B cell (primary cell): ENCODE results near the gene IFNLR1. TPM values are rescaled to one million over a fixed set of nuclear protein-coding genes. Genes with fewer than 3 reads are reported as not detected.

Experiments used
- ATAC-seq: fragments of 200-7000 bp; cut with Tn5 transposase; one replicate; pipeline ENCODE4 v1.10.0; 2021; ENCODE audit warnings: low read depth, mild to moderate bottlenecking, moderate number of reproducible peaks, moderate library complexity
- CTCF ChIA-PET: fragments of 350-600 bp; sonication (Branson Sonifier 250); formaldehyde crosslinking; loops from one replicate; lab custom pipeline; 2021; ENCODE audit warnings: antibody characterized with exemption, inconsistent platforms; lab: Charles Lee
- POLR2A ChIA-PET: fragments of 350-600 bp; sonication (Branson Sonifier 250); formaldehyde crosslinking; loops from one replicate; lab custom pipeline; 2021; ENCODE audit warnings: antibody characterized with exemption; lab: Charles Lee
- DNase-seq: peaks from one replicate; pipeline ENCODE4 v3.0.0; 2013
- H2AFZ ChIP-seq: 2 replicates; pipeline ENCODE4 v1.6.1; 2012; ENCODE audit warnings: mild to moderate bottlenecking, low read depth, low read length; ENCODE audit not compliant: insufficient read depth, poor library complexity, severe bottlenecking
- H3K27ac ChIP-seq, 2 donors: 1 replicate in 1 of 2; 2 replicates in 1 of 2; pipeline ENCODE4 v1.5.1; 2012 to 2013; ENCODE audit warnings: low read length in 2 of 2, mild to moderate bottlenecking in 2 of 2, moderate library complexity in 1 of 2
- H3K27me3 ChIP-seq, 4 experiments: fragments of 200-600 bp in 1 of 4; sonication (generic) in 1 of 4; replicated peaks in 1 of 4; 1 replicate in 2 of 4; 2 replicates in 2 of 4; pipeline versions ENCODE4 v1.6.1 to v1.7.0; 2013 to 2016; ENCODE audit warnings: low read length in 3 of 4, mild to moderate bottlenecking in 2 of 4, mixed read lengths in 1 of 4, moderate library complexity in 1 of 4; ENCODE audit not compliant: insufficient read depth in 4 of 4, control insufficient read depth in 3 of 4; ENCODE audit errors: control extremely low read depth in 1 of 4
- H3K36me3 ChIP-seq, 2 experiments: replicated peaks in 1 of 2; 1 replicate in 1 of 2; 2 replicates in 1 of 2; pipeline versions ENCODE4 v1.6.1 to v1.7.1; 2013; ENCODE audit warnings: low read length in 1 of 2; ENCODE audit not compliant: insufficient read depth in 2 of 2, control insufficient read depth in 1 of 2; ENCODE audit errors: control extremely low read depth in 1 of 2, extremely low read depth in 1 of 2
- H3K4me1 ChIP-seq, 2 donors: fragments of 200-600 bp in 1 of 2; sonication (generic) in 1 of 2; 1 replicate in 1 of 2; 2 replicates in 1 of 2; pipeline versions ENCODE4 v1.5.1 to v1.6.1; 2013 to 2017; ENCODE audit warnings: low read length in 2 of 2; ENCODE audit not compliant: control insufficient read depth in 2 of 2, insufficient read depth in 2 of 2
- H3K4me2 ChIP-seq: replicated peaks from 2 replicates; pipeline ENCODE3; 2012; ENCODE audit warnings: mild to moderate bottlenecking, low read depth, low read length; ENCODE audit not compliant: poor library complexity, severe bottlenecking
- H3K4me3 ChIP-seq, 5 experiments: fragments of 200-600 bp in 1 of 5; sonication (generic) in 1 of 5; 1 replicate in 3 of 5; 2 replicates in 2 of 5; pipeline versions ENCODE4 v1.5.1 to v1.7.0; 2011 to 2016; ENCODE audit warnings: low read length in 4 of 5, mild to moderate bottlenecking in 4 of 5, low read depth in 2 of 5, control low read depth in 1 of 5, moderate library complexity in 1 of 5; ENCODE audit not compliant: insufficient read depth in 1 of 5; ENCODE audit errors: control extremely low read depth in 1 of 5, extremely low read depth in 1 of 5
- H3K79me2 ChIP-seq: fragments of 200-600 bp; sonication (generic); one replicate; pipeline ENCODE4 v1.6.0; 2016; ENCODE audit warnings: low read length; ENCODE audit not compliant: control insufficient read depth, insufficient read depth
- H3K9ac ChIP-seq: fragments of 200-600 bp; sonication (generic); 2 replicates; pipeline ENCODE4 v1.6.1; 2017; ENCODE audit warnings: mild to moderate bottlenecking, low read length, moderate library complexity
- H3K9me3 ChIP-seq, 3 donors: one replicate each; pipeline versions ENCODE4 v1.6.1 to v1.7.1; 2013; ENCODE audit warnings: low read length in 2 of 3; ENCODE audit not compliant: control insufficient read depth in 2 of 3, insufficient read depth in 1 of 3; ENCODE audit errors: control extremely low read depth in 1 of 3
- H4K20me1 ChIP-seq: 2 replicates; pipeline ENCODE4 v1.6.0; 2012; ENCODE audit warnings: mild to moderate bottlenecking, low read length; ENCODE audit not compliant: insufficient read depth, control insufficient read depth, poor library complexity, severe bottlenecking
- H3K27ac Mint-ChIP-seq: one replicate; pipeline ENCODE4 v1.8.0; 2021; ENCODE audit warnings: mixed read lengths
- H3K27me3 Mint-ChIP-seq: one replicate; pipeline ENCODE4 v1.8.0; 2021; ENCODE audit warnings: mixed read lengths
- H3K4me1 Mint-ChIP-seq: one replicate; pipeline ENCODE4 v1.8.0; 2021; ENCODE audit warnings: mixed read lengths
- H3K4me3 Mint-ChIP-seq: one replicate; pipeline ENCODE4 v1.8.0; 2021; ENCODE audit warnings: mixed read lengths
- H3K9me3 Mint-ChIP-seq: one replicate; pipeline ENCODE4 v1.8.0; 2022; ENCODE audit warnings: mixed read lengths; ENCODE audit not compliant: insufficient read depth
- EZH2 ChIP-seq: IDR thresholded peaks from 2 replicates; pipeline ENCODE4 v1.6.1; 2012; ENCODE audit warnings: borderline replicate concordance, low read depth, mild to moderate bottlenecking, moderate library complexity, low read length; ENCODE audit not compliant: insufficient read depth, poor library complexity, severe bottlenecking
- WGBS: methylation state at CpG from one replicate; pipeline ENCODE4 v1.1.5; 2013; ENCODE audit warnings: missing lambda C conversion rate; ENCODE audit not compliant: insufficient coverage; 5-methylcytosine and 5-hydroxymethylcytosine counted together
- intact Hi-C: fragments of 100-400 bp; cut with micrococcal nuclease; formaldehyde crosslinking; loops from one replicate; pipeline ENCODE4 v1.10.0; 2022
- polyA plus RNA-seq: library from polyadenylated mRNA; depleted of rRNA; stranded (reverse); fragments of >200 nt; gene quantifications from 2 replicates; pipeline ENCODE4 v1.2.3, GENCODE V29; 2012
- total RNA-seq, 2 donors: library from RNA; stranded (reverse); fragments of 120-200 nt in 1 of 2; gene quantifications; 1 replicate in 1 of 2; 2 replicates in 1 of 2; pipeline versions ENCODE4 v1.2.3 to v1.2.4, GENCODE V29; 2013 to 2022
- TF ChIP-seq, protein P1 (sequence below): fragments of 200-600 bp; IDR thresholded peaks from one replicate; pipeline ENCODE4 v1.8.0; 2022; ENCODE audit warnings: antibody characterized with exemption, mild to moderate bottlenecking

Gene IFNLR1
- total and polyA plus RNA-seq, 2 donors (not counting 1 experiment from before 2014, with no cell fraction given) = 14.7 to 39.7 TPM

DNA sequence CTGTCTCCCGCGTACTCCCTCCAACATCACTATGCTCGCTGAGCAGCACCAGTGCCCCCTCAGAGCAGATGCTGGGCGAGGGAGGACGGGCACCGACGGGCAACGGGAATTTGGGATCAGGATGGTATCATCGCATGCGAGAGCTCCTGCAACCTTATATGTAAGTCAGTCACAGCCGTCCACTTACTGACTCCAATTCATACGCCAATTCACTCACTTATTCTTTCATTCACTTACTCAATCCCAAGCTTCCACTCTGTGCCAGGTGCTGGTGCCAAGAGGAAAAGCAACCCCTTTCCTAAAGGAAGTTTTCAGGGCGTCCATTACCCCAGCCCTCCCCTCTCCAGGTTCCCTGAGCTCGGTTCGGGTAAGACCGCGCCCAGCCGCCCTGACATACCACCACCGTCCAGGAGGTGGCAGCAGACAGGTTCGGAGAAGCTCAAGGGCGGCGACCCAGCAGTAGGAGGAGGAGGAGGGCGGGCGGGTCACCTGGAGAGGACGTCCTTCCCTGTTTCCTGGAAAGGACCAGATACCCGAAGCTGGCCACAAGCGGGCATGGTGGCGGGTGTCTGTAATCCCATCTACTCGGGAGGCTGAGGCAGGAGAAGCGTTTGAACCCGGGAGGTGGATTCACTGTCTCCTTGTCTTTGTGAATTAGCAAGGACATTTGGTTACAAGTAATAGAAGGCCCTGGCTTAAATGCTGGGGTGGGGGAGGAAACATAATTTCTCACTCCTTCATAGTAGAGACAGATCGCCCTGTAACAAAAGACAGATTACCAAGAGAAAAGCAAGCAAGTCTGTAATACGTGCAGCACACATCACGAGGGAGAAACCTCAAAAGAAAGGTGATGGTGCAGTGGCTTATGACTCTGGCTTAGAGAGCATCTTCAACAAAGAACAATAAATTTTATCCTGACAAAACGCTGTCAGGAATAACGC, 36.6 kb downstream of the IFNLR1 start:
- Mint-ChIP-seq H3K27ac (peak overlapping the region; percentile 21), H3K27me3 (peaks cover 3% of the 10 kb centered on the region), H3K4me1 (peaks cover 27% of the 10 kb centered on the region), H3K4me3 (peak overlapping the region; percentile 82), H3K9me3 (no peaks in the 10 kb centered on the region)
- no peak overlapping the region for H3K27ac ChIP-seq
- H2AFZ ChIP-seq = peak overlapping the region; percentile 69
- H3K4me1 ChIP-seq = peaks cover 13 to 19% of the 10 kb centered on the region in 2 donors
- WGBS = 21% methylated on average over 27 of the region's 36 CpGs
- peak overlapping the region in 4 of 5 experiments; percentile 32 to 50 (median 48) for H3K4me3 ChIP-seq
- peak; percentile 90 for DNase-seq
- intact Hi-C loops = loop anchor here (1.0 to 2.0 kb wide), 5 partner anchors 40 to 485 kb away; no protein-coding TSS in a partner anchor
- no peaks in the 10 kb centered on the region for H3K9me3 ChIP-seq
- peaks cover 0 to 7% (median 2%) of the 10 kb centered on the region in 4 experiments for H3K27me3 ChIP-seq
- no peak for TF ChIP-seq EZH2
- TF ChIP-seq, protein P1, sequence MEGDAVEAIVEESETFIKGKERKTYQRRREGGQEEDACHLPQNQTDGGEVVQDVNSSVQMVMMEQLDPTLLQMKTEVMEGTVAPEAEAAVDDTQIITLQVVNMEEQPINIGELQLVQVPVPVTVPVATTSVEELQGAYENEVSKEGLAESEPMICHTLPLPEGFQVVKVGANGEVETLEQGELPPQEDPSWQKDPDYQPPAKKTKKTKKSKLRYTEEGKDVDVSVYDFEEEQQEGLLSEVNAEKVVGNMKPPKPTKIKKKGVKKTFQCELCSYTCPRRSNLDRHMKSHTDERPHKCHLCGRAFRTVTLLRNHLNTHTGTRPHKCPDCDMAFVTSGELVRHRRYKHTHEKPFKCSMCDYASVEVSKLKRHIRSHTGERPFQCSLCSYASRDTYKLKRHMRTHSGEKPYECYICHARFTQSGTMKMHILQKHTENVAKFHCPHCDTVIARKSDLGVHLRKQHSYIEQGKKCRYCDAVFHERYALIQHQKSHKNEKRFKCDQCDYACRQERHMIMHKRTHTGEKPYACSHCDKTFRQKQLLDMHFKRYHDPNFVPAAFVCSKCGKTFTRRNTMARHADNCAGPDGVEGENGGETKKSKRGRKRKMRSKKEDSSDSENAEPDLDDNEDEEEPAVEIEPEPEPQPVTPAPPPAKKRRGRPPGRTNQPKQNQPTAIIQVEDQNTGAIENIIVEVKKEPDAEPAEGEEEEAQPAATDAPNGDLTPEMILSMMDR = peak; percentile 88
- ChIA-PET POLR2A (interaction anchor here (0.6 to 1.4 kb wide), 8 partner anchors 36 to 378 kb away, joined by 3 to 17 read pairs (median 6); partner anchors contain the start of gene IFNLR1), CTCF (interaction anchor here (0.6 to 10.5 kb wide), 62 partner anchors 8 to 856 kb away, joined by 3 to 387 read pairs (median 4); partner anchors contain the start of genes IFNLR1, NIPAL3 and RCAN3)
- no peaks in the 10 kb centered on the region for H3K79me2 ChIP-seq
- H3K4me2 ChIP-seq = peak overlapping the region; percentile 80
- H4K20me1 ChIP-seq = no peaks in the 10 kb centered on the region
- peaks cover 0 to under 1% of the 10 kb centered on the region in 2 experiments for H3K36me3 ChIP-seq
- H3K9ac ChIP-seq = peak overlapping the region; percentile 52
- ATAC-seq = peak; percentile 98
